ENCODE results near the gene ARSA. TPM values are rescaled to one million over a fixed set of nuclear protein-coding genes. Genes with fewer than 3 reads are reported as not detected.

ARSA gene
- total RNA-seq, 2 experiments from 2014 or later = 31.6 to 34.4 TPM

DNA sequence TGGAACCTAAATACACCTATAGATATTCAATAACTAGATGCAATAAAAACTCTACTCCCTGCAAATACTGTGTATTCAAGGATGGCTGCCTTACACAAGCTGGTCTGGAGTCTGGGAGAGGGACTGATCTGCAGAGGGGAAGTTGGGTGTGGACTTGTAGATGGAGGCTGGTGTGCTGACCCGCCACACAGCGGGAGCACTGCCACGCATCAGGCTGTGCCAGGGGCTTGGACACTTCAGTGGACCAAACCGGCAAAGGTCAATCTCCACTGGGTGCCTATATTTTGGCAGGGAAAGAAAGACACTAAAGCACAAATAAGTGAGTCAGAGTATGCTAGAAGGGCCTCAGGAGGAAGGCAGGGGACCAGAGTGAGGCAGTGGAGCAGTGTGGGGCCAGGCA, 42.6 kb upstream of the ARSA start:
- intact Hi-C loops (cut with micrococcal nuclease; ENCODE audit: unreplicated experiment) = no loop called here

DNA sequence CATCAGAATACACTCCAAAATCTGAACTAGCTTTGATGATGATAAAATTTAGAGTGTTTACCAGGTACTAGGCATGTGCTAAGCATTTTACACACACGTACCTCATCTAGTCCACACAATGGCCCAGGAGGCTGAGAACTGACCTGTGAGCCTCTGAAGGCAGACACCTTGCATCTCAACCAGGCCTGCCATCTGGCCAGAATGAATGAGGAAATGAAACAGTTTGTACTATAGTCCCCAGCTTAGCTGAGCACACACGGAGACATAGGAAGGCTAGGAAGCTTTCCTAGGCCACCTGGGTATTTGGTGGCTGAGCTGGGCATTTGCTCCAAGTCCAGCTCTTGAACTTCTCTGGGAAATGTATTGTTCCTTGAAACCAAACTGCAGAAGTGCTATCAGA, 37.8 kb upstream of the ARSA start:
- H3K4me1 ChIP-seq (ENCODE audit: insufficient read depth, low read length, poor library complexity, severe bottlenecking) = no peaks in the 10 kb centered on the region
- no peaks in the 10 kb centered on the region for H4K20me1 ChIP-seq (ENCODE audit: insufficient read depth, low read length)
- H3K9me3 ChIP-seq (ENCODE audit: low read length) = no peaks in the 10 kb centered on the region
- peak; percentile 27 for DNase-seq (ENCODE audit: low spot score)
- H3K36me3 ChIP-seq (ENCODE audit: insufficient read depth, low read length) = no peaks in the 10 kb centered on the region
- no peak for TF ChIP-seq EZH2phosphoT487 (IDR thresholded peaks at IDR 0.05; ENCODE audit: borderline replicate concordance, low read depth, low read length)
- TF ChIP-seq, protein P1, sequence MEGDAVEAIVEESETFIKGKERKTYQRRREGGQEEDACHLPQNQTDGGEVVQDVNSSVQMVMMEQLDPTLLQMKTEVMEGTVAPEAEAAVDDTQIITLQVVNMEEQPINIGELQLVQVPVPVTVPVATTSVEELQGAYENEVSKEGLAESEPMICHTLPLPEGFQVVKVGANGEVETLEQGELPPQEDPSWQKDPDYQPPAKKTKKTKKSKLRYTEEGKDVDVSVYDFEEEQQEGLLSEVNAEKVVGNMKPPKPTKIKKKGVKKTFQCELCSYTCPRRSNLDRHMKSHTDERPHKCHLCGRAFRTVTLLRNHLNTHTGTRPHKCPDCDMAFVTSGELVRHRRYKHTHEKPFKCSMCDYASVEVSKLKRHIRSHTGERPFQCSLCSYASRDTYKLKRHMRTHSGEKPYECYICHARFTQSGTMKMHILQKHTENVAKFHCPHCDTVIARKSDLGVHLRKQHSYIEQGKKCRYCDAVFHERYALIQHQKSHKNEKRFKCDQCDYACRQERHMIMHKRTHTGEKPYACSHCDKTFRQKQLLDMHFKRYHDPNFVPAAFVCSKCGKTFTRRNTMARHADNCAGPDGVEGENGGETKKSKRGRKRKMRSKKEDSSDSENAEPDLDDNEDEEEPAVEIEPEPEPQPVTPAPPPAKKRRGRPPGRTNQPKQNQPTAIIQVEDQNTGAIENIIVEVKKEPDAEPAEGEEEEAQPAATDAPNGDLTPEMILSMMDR (conservative IDR thresholded peaks at IDR 0.05; ENCODE audit: low read length) = no peak
- no peak overlapping the region for H2AFZ ChIP-seq (ENCODE audit: low read length)
- ChIA-PET POLR2A (interaction anchor here (0.5 to 0.7 kb wide), 2 partner anchors 306 to 753 kb away, joined by 3 read pairs; no protein-coding TSS in a partner anchor), CTCF (ENCODE audit: unreplicated experiment) (no interaction called here)
- H3K9me2 ChIP-seq (ENCODE audit: insufficient read depth, low read length) = no peaks in the 10 kb centered on the region
- no peaks in the 10 kb centered on the region for H3K79me2 ChIP-seq (ENCODE audit: insufficient read depth, low read depth, low read length)
- intact Hi-C loops (cut with micrococcal nuclease; ENCODE audit: unreplicated experiment) = no loop called here
- no peak overlapping the region for H3K4me2 ChIP-seq (ENCODE audit: low read length)
- no peak overlapping the region for H3K27ac ChIP-seq (ENCODE audit: low read depth, low read length, poor library complexity, severe bottlenecking)
- no peak overlapping the region for H3K4me3 ChIP-seq (ENCODE audit: low read depth, low read length, poor library complexity, severe bottlenecking)
- BruUV-seq (replicated peaks) = no TSS peak

More for the DNA sequence above, 42.6 kb upstream of the ARSA start:
- Histone ChIP-seq H3K4me2 (ENCODE audit: low read length) (no peak overlapping the region), H3K27ac (ENCODE audit: low read depth, low read length, poor library complexity, severe bottlenecking) (no peak overlapping the region), H3K79me2 (ENCODE audit: insufficient read depth, low read depth, low read length) (no peaks in the 10 kb centered on the region), H3K4me3 (ENCODE audit: low read depth, low read length, poor library complexity, severe bottlenecking) (no peak overlapping the region), H4K20me1 (ENCODE audit: insufficient read depth, low read length) (no peaks in the 10 kb centered on the region), H3K36me3 (ENCODE audit: insufficient read depth, low read length) (no peaks in the 10 kb centered on the region), H3K9me3 (ENCODE audit: low read length) (no peaks in the 10 kb centered on the region), H2AFZ (ENCODE audit: low read length) (no peak overlapping the region), H3K9me2 (ENCODE audit: insufficient read depth, low read length) (no peaks in the 10 kb centered on the region), H3K4me1 (ENCODE audit: insufficient read depth, low read length, poor library complexity, severe bottlenecking) (no peaks in the 10 kb centered on the region)
- DNase-seq (ENCODE audit: low spot score) = no peak
- POLR2A ChIA-PET = interaction anchor here (0.6 kb wide), 1 partner anchor 160 kb away, joined by 3 read pairs; no protein-coding TSS in a partner anchor
- CTCF ChIA-PET (ENCODE audit: unreplicated experiment) = no interaction called here
- BruUV-seq (replicated peaks) = no TSS peak
- TF ChIP-seq, protein P1 (conservative IDR thresholded peaks at IDR 0.05; ENCODE audit: low read length) = no peak
- TF ChIP-seq EZH2phosphoT487 (IDR thresholded peaks at IDR 0.05; ENCODE audit: borderline replicate concordance, low read depth, low read length) = no peak

DNA sequence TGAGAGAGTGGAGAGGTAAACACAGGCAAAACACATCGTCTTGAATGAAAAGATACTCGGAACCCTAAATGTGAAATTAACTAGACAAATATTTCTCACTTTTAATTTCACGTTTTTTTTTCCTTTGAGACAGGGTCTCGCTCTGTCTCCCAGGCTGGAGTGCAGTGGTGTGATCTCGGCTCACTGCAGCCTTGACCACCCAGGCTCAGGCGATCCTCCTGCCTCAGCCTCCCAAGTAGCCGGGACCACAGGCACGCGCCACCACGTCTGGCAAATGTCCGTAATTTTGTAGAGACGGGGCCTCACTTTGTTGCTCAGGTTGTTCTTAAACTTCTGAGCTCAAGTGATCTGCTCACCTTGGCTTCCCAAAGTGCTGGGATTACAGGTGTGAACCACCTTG, 37.3 kb upstream of the ARSA start:
- Histone ChIP-seq H3K4me1 (ENCODE audit: insufficient read depth, low read length, poor library complexity, severe bottlenecking) (no peaks in the 10 kb centered on the region), H3K36me3 (ENCODE audit: insufficient read depth, low read length) (no peaks in the 10 kb centered on the region), H4K20me1 (ENCODE audit: insufficient read depth, low read length) (no peaks in the 10 kb centered on the region), H3K27ac (ENCODE audit: low read depth, low read length, poor library complexity, severe bottlenecking) (no peak overlapping the region), H3K4me2 (ENCODE audit: low read length) (no peak overlapping the region), H3K79me2 (ENCODE audit: insufficient read depth, low read depth, low read length) (no peaks in the 10 kb centered on the region), H3K9me2 (ENCODE audit: insufficient read depth, low read length) (no peaks in the 10 kb centered on the region), H3K4me3 (ENCODE audit: low read depth, low read length, poor library complexity, severe bottlenecking) (no peak overlapping the region), H2AFZ (ENCODE audit: low read length) (no peak overlapping the region), H3K9me3 (ENCODE audit: low read length) (no peaks in the 10 kb centered on the region)
- ChIA-PET POLR2A (interaction anchor here (0.5 to 0.7 kb wide), 2 partner anchors 305 to 752 kb away, joined by 3 read pairs; no protein-coding TSS in a partner anchor), CTCF (ENCODE audit: unreplicated experiment) (no interaction called here)
- intact Hi-C loops (cut with micrococcal nuclease; ENCODE audit: unreplicated experiment) = no loop called here
- no peak for DNase-seq (ENCODE audit: low spot score)
- BruUV-seq (replicated peaks) = no TSS peak
- TF ChIP-seq, protein P1 (conservative IDR thresholded peaks at IDR 0.05; ENCODE audit: low read length) = no peak
- TF ChIP-seq EZH2phosphoT487 (IDR thresholded peaks at IDR 0.05; ENCODE audit: borderline replicate concordance, low read depth, low read length) = no peak
